HuH-7.5 (cell line): ENCODE data around the gene SLC25A39.

Experiments used
- DNase-seq: peaks from one replicate; pipeline ENCODE4 v3.0.0; 2011; ENCODE audit warnings: low spot score

SLC25A39 gene

GRCh38 chr17:44273607-44274006 lies 51.0 kb downstream of the SLC25A39 start:
- DNase-seq: no peak

- no peak for DNase-seq
These were observed 51.7 kb downstream of the SLC25A39 start for GRCh38 chr17:44272954-44273353.

- DNase-seq: no peak
These were observed 52.2 kb downstream of the SLC25A39 start for GRCh38 chr17:44272321-44272951.
